Glomerular visceral epithelial cell (primary cell): ENCODE data around the gene UBB.

Experiments
- DNase-seq: peaks from one replicate; pipeline ENCODE4 v3.0.0-alpha.2; 2016; ENCODE audit errors: extremely low spot score

The UBB gene

DNA sequence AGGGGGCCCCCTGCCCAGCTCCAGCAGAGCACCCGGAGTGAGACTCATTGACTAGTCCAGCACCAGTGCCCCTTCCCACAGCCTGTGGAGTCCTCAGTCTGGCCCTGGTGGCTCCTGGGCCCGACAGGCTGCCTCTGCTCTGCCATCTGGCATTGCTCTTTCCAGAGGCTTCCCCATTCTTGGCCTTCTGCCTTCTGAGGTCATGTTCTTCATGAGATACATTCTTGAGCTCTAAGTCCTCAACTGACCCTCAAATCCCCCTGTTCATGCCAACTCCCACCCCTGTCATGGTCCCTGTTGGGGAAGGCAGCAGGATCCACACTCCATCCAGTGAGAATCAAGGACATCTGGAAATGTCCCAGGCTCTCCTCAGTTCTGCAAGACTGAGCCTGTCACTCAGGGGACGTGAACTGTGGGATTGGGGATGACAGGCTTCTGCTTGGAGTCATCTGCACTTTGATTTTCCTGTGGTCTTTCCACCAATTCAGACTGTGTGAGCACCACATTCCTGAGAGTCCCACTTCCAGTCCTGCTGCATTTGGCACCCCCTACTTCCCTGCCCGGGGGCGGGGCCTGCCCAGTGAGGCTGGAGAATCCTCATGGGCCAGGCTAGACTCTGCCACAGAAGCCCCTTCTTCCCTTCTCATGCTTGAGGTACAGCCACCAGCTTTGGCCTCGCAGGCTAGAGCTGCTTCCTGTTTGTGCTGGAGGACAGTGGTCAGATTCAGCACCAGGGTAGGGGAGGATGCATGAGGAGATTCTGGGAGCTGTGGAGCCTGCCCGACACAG lies 37.2 kb downstream of the UBB start:
- DNase-seq: peak; percentile 83

GRCh38 chr17:16418685-16419068 lies 37.8 kb downstream of the UBB start:
- DNase-seq: no peak

DNA sequence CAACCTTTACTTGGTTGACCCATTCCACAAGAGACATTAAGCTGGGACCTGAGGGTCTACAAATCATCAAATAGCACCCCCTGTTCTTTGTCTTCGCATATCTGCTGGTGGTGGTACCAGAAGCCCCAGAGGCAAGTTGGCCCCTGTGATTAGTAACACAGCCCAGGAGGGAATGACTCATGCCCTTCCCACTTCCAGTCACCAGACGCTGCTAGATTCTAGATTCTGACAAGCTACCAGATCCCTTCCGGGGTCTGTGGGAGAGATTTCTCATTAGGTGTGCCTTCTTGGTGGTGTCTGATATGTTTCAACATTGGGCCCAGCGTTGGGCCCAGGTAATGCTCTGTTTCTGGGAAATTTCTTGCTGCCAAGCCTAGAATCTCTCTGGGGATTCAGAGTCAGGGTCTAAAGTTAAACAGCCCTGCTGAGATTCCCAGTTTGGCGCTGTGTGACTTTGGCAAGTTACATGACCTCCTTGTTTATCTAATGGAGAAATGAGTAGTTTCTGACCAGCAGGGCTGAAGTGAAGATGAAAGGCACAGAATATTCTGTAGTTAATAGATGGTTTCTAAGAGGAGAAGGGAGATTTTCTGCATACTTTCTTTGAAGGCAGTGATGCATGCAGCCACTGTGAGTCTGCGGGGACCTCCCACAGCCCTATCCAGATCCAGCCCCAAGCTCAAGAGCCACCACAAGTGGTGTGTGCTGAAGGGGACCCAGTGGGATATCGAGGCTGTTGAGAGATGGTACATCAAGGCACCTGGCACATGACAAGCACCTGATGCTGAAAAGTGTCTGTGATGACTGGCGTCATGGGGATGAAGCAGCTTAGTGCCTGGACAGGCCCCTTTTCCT lies 38.4 kb downstream of the UBB start:
- peak; percentile 89 for DNase-seq

GRCh38 chr17:16419929-16420271 lies 39.0 kb downstream of the UBB start:
- DNase-seq: peak; percentile 91

DNA sequence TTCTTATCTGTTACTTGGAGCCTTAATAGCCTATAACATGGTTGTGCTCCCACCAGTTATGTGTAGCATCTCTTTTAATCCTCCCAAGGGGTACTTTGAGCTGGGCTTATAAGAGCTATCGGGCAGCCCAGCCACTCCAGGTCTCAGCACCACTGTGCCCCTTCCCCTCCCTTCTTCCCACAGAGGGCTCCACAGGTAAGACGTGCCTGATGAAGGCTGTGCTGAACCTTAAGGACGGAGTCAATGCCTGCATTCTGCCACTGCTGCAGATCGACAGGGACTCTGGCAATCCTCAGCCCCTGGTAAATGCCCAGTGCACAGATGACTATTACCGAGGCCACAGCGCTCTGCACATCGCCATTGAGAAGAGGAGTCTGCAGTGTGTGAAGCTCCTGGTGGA lies 41.5 kb downstream of the UBB start:
- DNase-seq: no peak

- no peak for DNase-seq
Observed at GRCh38 chr17:16423226-16423872, 42.5 kb downstream of the UBB start.

DNA sequence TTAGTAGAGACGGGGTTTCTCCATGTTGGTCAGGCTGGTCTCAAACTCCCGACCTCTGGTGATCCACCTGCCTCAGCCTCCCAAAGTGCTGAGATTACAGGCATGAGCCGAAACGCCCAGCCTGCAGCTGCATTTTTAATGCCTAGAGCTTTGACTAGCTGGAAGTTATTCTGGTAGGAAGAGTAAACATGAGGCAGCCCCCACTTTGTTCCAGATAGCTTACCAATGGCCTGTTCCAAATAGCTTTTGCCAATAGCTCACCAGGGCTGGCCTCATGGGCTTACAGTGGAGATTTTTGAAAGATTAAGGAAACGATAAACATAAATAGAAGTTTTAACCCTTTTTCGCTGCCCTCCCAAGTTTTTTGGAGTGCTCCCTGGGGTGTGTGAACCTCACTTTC lies 44.3 kb downstream of the UBB start:
- no peak for DNase-seq

DNA sequence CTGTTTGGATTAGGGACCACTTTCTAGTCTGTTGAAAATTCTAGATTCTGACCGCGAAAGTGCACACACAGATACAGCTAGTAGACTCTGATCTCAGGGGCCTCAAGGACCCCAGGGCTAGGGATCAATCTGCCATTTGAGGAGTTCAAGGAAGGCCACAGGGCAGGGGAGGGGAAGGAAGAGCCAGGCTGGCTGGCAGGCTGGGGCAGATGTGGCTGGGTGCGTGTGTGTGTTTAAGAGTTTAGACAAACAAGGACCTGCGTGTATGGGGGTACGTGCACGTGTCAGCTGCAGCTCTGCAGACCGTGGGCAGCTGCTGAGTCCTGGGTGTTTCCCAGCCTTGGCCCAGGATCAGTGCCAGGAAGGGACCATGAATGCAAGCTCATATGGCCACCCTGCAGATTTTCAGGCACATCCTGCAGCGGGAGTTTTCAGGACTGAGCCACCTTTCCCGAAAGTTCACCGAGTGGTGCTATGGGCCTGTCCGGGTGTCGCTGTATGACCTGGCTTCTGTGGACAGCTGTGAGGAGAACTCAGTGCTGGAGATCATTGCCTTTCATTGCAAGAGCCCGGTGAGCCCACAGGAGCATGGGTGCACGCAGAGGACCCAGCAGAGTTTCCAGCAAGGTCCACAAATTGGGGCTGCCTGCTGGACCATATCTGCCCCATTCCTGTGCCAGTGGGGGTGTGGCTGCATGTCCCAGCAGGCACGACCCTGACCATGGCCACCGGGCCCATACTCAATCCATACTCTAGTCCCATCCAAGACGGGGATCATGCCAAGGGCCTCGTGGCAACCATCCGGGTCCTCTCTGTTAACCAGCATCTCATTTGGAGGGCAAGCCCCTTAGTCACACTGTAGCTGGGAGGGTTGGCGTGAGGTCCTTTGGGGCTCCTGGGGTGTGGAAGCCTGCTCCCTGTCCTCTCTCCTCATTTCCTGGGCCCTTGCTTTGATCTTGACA lies 45.1 kb downstream of the UBB start:
- no peak for DNase-seq

GRCh38 chr17:16427020-16427419 lies 46.1 kb downstream of the UBB start:
- DNase-seq: no peak

GRCh38 chr17:16428098-16428882 lies 47.4 kb downstream of the UBB start:
- no peak for DNase-seq

DNA sequence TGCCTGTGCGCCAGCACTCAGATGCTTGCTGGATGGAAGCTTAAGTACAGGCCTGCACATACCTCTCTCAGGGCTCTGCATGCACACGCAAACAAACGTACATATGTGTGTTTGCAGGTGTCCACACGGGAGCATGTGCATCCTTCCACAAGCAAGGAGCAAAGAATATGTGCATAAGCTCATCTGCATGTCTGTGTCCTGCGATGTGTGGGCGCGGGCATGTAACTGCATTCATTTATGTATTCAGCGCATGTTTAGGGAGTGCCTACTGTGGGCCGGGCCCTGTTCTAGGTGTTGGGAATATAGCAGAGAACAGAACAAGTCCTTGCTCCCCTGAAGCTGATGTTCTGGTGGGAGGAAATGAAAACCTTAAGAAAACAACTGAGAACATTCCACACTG lies 48.2 kb downstream of the UBB start:
- DNase-seq: no peak

DNA sequence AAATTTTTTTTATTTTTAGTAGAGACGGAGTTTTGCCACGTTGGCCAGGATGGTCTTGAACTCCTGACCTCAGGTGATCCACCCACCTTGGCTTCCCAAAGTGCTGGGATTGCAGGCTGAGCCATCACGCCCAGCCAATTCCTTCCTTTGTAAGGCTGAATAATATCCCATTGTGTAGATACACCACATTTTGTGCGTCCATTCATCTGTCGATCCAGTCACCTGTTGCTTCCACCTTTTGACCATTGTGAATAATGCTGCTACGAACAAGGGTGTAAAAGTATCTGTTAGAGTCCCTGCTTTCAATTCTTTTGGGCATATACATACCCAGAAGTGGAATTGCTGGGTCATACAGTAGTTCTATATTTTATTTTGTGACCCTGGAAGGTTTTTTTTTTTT lies 49.8 kb downstream of the UBB start:
- DNase-seq: no peak

- DNase-seq: no peak
Observed at GRCh38 chr17:16432017-16432416, 51.1 kb downstream of the UBB start.
